Panc1 (cell line): ENCODE measurements around the gene SHC3.

Experiments used
- POLR2AphosphoS5 ChIP-seq: IDR thresholded peaks from 2 replicates; pipeline ENCODE4 v1.6.1; 2012; ENCODE audit warnings: mild to moderate bottlenecking, low read depth, low read length, moderate library complexity
- SIN3A ChIP-seq: IDR thresholded peaks from 2 replicates; pipeline ENCODE4 v1.6.1; 2012; ENCODE audit warnings: low read depth, mild to moderate bottlenecking, low read length, moderate library complexity, borderline replicate concordance; ENCODE audit not compliant: insufficient read depth
- TCF7L2 ChIP-seq: IDR thresholded peaks from 2 replicates; pipeline ENCODE4 v1.6.1; 2011; ENCODE audit warnings: mild to moderate bottlenecking, low read depth, low read length, inconsistent platforms
- TF ChIP-seq, protein P1 (sequence below): fragments of 450-650 bp; IDR thresholded peaks from 2 replicates; pipeline ENCODE4 v1.5.1; 2017; ENCODE audit warnings: mild to moderate bottlenecking
- TF ChIP-seq, protein P2 (sequence below), 2 experiments: IDR thresholded peaks; 2 replicates each; pipeline ENCODE4 v1.6.1; 2011 to 2012; ENCODE audit warnings: low read depth in 2 of 2, control low read depth in 1 of 2, low read length in 1 of 2, mild to moderate bottlenecking in 1 of 2, moderate library complexity in 1 of 2; ENCODE audit not compliant: insufficient read depth in 1 of 2

DNA sequence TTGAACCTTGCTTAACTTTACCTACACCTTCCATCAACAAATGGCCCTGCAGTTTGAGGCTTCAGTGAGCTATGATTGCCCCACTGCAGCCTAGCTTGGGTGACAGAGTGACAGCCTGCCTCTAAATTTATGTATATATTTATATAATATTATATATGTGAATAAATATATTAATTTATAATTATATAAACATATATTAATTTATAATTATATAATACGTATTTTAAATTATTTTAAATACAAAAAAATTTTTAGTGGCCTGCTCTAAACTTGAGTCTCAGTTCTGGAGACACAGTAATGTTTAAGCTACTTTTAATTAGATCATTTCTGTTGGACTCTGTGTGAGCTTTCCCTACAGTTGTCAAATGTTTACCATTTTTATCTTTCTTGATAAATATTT, 9.3 kb upstream of the SHC3 start:
- TF ChIP-seq, protein P1, sequence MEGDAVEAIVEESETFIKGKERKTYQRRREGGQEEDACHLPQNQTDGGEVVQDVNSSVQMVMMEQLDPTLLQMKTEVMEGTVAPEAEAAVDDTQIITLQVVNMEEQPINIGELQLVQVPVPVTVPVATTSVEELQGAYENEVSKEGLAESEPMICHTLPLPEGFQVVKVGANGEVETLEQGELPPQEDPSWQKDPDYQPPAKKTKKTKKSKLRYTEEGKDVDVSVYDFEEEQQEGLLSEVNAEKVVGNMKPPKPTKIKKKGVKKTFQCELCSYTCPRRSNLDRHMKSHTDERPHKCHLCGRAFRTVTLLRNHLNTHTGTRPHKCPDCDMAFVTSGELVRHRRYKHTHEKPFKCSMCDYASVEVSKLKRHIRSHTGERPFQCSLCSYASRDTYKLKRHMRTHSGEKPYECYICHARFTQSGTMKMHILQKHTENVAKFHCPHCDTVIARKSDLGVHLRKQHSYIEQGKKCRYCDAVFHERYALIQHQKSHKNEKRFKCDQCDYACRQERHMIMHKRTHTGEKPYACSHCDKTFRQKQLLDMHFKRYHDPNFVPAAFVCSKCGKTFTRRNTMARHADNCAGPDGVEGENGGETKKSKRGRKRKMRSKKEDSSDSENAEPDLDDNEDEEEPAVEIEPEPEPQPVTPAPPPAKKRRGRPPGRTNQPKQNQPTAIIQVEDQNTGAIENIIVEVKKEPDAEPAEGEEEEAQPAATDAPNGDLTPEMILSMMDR: no peak
- TF ChIP-seq, protein P2, sequence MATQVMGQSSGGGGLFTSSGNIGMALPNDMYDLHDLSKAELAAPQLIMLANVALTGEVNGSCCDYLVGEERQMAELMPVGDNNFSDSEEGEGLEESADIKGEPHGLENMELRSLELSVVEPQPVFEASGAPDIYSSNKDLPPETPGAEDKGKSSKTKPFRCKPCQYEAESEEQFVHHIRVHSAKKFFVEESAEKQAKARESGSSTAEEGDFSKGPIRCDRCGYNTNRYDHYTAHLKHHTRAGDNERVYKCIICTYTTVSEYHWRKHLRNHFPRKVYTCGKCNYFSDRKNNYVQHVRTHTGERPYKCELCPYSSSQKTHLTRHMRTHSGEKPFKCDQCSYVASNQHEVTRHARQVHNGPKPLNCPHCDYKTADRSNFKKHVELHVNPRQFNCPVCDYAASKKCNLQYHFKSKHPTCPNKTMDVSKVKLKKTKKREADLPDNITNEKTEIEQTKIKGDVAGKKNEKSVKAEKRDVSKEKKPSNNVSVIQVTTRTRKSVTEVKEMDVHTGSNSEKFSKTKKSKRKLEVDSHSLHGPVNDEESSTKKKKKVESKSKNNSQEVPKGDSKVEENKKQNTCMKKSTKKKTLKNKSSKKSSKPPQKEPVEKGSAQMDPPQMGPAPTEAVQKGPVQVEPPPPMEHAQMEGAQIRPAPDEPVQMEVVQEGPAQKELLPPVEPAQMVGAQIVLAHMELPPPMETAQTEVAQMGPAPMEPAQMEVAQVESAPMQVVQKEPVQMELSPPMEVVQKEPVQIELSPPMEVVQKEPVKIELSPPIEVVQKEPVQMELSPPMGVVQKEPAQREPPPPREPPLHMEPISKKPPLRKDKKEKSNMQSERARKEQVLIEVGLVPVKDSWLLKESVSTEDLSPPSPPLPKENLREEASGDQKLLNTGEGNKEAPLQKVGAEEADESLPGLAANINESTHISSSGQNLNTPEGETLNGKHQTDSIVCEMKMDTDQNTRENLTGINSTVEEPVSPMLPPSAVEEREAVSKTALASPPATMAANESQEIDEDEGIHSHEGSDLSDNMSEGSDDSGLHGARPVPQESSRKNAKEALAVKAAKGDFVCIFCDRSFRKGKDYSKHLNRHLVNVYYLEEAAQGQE (IDR thresholded peaks at IDR 0.05; ENCODE audit: insufficient read depth in 1 of 2, low read depth in 2 of 2, low read length in 1 of 2): no peak
- TF ChIP-seq POLR2AphosphoS5 (no peak), TCF7L2 (no peak), SIN3A (no peak)
